ENCODE results near the gene SRF. TPM values are rescaled to one million over a fixed set of nuclear protein-coding genes. Genes with fewer than 3 reads are reported as not detected.

SRF gene
- total and polyA plus RNA-seq, 8 donors = 20.2 to 36.3 (median 31.0) TPM

DNA sequence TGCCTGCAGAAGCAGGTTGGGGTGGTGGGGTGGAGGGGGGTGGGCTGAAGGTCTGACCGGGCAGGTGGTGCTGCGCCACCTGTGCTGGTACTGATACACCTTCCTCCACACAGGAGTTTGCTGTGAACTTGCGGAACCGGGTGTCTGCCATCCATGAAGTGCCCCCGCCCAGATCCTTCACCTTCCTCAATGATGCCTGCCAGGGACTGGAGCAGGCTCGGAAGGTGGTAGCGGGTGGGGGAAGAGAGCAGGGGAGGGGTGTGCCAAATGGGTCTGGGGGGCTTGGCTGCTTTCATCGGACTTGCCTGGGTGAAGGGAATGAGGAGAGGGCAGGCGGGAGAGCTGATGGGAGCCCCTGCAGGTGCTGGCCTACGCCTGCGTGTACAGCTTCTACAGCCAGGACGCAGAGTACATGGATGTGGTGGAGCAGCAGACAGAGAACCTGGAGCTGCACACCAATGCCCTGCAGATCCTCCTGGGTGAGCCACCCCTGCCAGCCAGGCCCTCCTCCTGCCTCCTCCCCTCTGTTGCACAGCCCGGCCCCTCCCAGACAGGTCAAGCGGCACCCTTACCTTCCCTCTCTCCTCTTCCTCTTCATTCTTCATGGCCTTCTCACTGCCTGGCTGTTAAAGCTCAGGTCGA, 51.5 kb downstream of the SRF start:
- ATAC-seq (no peak), DNase-seq (no peak)
- Histone ChIP-seq H3K36me3 (peaks cover 0 to 69% of the 10 kb centered on the region in 2 donors), H3K27me3 (no peaks in the 10 kb centered on the region), H3K4me1 (peaks cover 0 to 14% of the 10 kb centered on the region in 2 donors), H3K27ac (no peak overlapping the region), H3K4me3 (no peak overlapping the region), H3K9me3 (no peaks in the 10 kb centered on the region)
- TF ChIP-seq, protein P1, sequence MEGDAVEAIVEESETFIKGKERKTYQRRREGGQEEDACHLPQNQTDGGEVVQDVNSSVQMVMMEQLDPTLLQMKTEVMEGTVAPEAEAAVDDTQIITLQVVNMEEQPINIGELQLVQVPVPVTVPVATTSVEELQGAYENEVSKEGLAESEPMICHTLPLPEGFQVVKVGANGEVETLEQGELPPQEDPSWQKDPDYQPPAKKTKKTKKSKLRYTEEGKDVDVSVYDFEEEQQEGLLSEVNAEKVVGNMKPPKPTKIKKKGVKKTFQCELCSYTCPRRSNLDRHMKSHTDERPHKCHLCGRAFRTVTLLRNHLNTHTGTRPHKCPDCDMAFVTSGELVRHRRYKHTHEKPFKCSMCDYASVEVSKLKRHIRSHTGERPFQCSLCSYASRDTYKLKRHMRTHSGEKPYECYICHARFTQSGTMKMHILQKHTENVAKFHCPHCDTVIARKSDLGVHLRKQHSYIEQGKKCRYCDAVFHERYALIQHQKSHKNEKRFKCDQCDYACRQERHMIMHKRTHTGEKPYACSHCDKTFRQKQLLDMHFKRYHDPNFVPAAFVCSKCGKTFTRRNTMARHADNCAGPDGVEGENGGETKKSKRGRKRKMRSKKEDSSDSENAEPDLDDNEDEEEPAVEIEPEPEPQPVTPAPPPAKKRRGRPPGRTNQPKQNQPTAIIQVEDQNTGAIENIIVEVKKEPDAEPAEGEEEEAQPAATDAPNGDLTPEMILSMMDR (IDR thresholded peaks at IDR 0.05) = no peak
- intact Hi-C loops (cut with DNase I) = no loop called here

DNA sequence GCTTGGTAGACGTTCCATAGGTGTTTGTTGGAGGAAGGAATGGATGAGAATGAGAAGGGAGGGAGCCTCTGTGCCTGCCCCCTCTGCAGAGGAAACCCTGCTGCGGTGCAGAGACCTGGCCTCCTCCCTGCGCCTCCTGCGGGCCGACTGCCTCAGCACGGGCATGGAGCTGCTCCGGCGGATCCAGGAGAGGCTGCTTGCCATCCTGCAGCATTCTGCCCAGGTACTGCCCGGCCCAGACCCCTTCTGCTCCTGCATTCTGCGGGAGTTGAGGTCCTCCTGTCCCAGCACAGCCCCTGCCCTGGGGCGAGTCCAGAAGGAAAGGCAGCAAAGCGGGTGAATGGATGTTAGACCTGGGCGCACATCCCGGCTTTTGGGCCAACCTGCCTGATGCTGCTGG, 52.1 kb downstream of the SRF start:
- DNase-seq (no peak), ATAC-seq (no peak)
- TF ChIP-seq, protein P1 (IDR thresholded peaks at IDR 0.05) = no peak
- Histone ChIP-seq H3K9me3 (no peaks in the 10 kb centered on the region), H3K4me1 (peaks cover 0 to 17% of the 10 kb centered on the region in 2 donors), H3K36me3 (peaks cover 0 to 62% of the 10 kb centered on the region in 2 donors), H3K27me3 (no peaks in the 10 kb centered on the region), H3K27ac (no peak overlapping the region), H3K4me3 (no peak overlapping the region)
- intact Hi-C loops (cut with DNase I) = no loop called here

DNA sequence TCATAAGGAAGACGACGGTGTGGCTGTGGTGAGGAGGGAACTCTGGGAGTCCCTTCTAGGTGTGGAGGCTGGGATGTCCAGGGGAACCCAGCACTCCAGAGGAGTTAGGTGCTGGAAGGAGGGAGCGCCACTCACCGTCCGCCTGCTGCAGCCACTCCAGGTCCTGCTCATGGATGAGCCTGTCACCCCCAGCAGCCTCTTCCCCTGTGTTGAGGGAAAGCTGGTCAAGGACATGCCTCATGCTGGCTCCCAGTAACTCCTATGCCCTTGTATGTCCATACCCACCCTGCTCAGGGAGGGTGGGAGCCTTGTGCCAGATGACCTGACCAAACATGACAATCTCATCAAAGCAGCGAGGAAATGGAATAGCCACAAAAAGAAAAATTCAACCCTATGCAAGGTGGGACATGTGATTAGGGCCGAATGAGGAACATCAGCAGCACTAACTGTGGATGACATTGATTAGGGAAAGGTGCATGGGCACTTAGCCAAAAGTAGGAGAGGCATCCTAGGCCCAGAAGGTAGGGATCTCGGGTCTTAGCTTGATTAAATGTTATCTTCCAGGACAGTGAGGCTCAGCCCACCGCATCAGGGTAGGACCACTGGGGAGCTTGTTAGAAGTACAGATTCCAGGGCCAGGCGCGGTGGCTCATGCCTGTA, 55.3 kb downstream of the SRF start:
- H3K4me1 ChIP-seq = peaks cover 0 to 29% of the 10 kb centered on the region in 2 donors
- no peaks in the 10 kb centered on the region for H3K27me3 ChIP-seq
- no peaks in the 10 kb centered on the region for H3K9me3 ChIP-seq
- H3K36me3 ChIP-seq = peaks cover 0 to 42% of the 10 kb centered on the region in 2 donors
- DNase-seq = no peak
- no peak overlapping the region for H3K27ac ChIP-seq
- intact Hi-C loops (cut with DNase I) = no loop called here
- no peak for ATAC-seq
- TF ChIP-seq, protein P1 (IDR thresholded peaks at IDR 0.05) = no peak
- no peak overlapping the region for H3K4me3 ChIP-seq

DNA sequence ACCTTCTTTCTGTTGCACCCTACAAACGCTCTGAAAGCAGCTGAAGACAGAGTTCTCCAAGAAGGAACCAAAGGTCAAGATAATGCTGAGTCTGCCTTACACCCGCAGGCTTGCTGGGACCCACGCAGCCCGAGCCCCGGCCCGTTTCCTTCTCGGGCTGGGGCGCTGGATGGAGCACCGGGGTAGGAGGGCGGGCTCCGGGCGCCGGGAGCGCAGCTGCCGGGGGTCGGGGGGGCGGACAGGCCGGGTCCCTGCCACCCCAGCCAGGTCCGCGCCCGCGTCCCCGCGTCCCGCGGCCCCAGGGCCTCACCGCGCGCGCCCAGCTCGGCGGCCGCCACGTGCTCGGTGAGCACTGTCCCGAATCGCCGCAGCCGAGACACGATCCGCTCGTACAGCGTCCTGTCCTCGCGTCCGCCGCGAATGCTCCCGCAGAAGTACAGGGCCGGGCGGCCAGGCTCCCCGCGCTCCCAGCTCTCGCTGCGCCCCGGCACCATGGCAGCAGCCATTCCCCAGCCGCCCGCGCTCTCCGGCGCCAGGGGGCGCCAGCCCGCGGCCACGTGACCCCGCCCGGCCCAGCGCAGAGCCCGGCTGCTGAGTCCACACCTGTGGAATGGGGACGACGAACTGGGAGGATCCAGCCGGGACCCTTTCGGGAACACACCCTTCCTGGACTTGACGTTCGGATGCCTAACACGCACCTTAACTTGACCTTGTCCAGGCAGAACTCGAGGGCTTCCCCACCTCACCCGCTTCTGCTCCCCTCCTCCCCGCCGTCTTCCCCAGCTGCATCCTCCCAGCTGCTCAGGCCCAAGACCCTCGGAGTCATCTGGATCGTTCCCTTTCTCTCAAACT, 58.1 kb downstream of the SRF start, which contains the start of gene DNPH1:
Gene DNPH1, minus strand, starts transcription at position 531 of the 852 bp plus-strand sequence. Its CDS starts 25 bp downstream, at position 506.
- ATAC-seq = peak; percentile 98
- intact Hi-C loops (cut with DNase I) = no loop called here
- H3K4me3 ChIP-seq = peak within 1 kb of the TSS; percentile 47 to 56
- peaks cover 0 to 23% of the 10 kb centered on the region in 2 donors for H3K4me1 ChIP-seq
- H3K27ac ChIP-seq = peak within 1 kb of the TSS in 1 of 2 donors; percentile 78
- TF ChIP-seq, protein P1 (IDR thresholded peaks at IDR 0.05) = peak; percentile 95
- DNase-seq = peak; percentile 72 to 96 (median 78)
- H3K36me3 ChIP-seq = peaks cover 0 to 14% of the 10 kb centered on the region in 2 donors
- H3K9me3 ChIP-seq = no peaks in the 10 kb centered on the region
- no peaks in the 10 kb centered on the region for H3K27me3 ChIP-seq

Data from left lung (tissue), 10 donors.